BJ (cell line): ENCODE measurements around the gene ARSB. TPM values are rescaled to one million over a fixed set of nuclear protein-coding genes. Genes with fewer than 3 reads are reported as not detected.

ENCODE experiments used
- CTCF ChIA-PET: fragments of 350-600 bp; formaldehyde crosslinking; extraction: SDS; loops from one replicate; lab custom pipeline; 2021; ENCODE audit warnings: antibody characterized with exemption, inconsistent platforms; lab: Yijun Ruan, JAX
- POLR2A ChIA-PET: fragments of 300-600 bp; sonication (Branson Sonifier 250); formaldehyde crosslinking; extraction: SDS; loops from one replicate; lab custom pipeline; 2021; ENCODE audit warnings: antibody characterized with exemption; lab: Charles Lee
- DNase-seq: peaks from one replicate; pipeline ENCODE4 v3.0.0-alpha.2; 2011; ENCODE audit warnings: low read depth
- H3K27me3 ChIP-seq: 2 replicates; pipeline ENCODE4 v1.6.0; 2011; ENCODE audit warnings: low read length; ENCODE audit not compliant: control insufficient read depth, insufficient read depth
- H3K36me3 ChIP-seq: 2 replicates; pipeline ENCODE4 v1.5.1; 2011; ENCODE audit warnings: low read length; ENCODE audit not compliant: control insufficient read depth, insufficient read depth
- H3K4me3 ChIP-seq: 2 replicates; pipeline ENCODE4 v1.5.1; 2011; ENCODE audit warnings: low read depth, mild to moderate bottlenecking, control low read depth, low read length
- CTCF ChIP-seq: IDR thresholded peaks from 2 replicates; pipeline ENCODE4 v1.5.1; 2011; ENCODE audit warnings: low read depth, mild to moderate bottlenecking, control low read depth, inconsistent platforms, low read length, moderate library complexity; ENCODE audit not compliant: insufficient read depth
- polyA minus RNA-seq: library from RNA; depleted of rRNA, polyadenylated mRNA; stranded (reverse); fragments of >200 nt; gene quantifications from 2 replicates; pipeline ENCODE4 v1.2.3, GENCODE V29; 2011; rRNA and poly(A)+ RNA removed
- polyA plus RNA-seq: library from polyadenylated mRNA; depleted of rRNA; stranded (reverse); fragments of >200 nt; gene quantifications from 2 replicates; pipeline ENCODE4 v1.2.3, GENCODE V29; 2011; rRNA removed

The ARSB gene
- 26.7 and 27.7 TPM in 2 replicates for polyA plus RNA-seq
- 12.1 and 14.4 TPM in 2 replicates for polyA minus RNA-seq

- TF ChIP-seq CTCF = no peak
- POLR2A ChIA-PET = interaction anchor here (0.6 kb wide), 1 partner anchor 148 kb away, joined by 14 read pairs; no protein-coding TSS in a partner anchor
- DNase-seq = no peak
- peak within 1 kb of the TSS; percentile 72 for H3K4me3 ChIP-seq
- no peaks in the 10 kb centered on the region for H3K27me3 ChIP-seq
- CTCF ChIA-PET = interaction anchor here (0.6 to 7.7 kb wide), 7 partner anchors 9 to 516 kb away, joined by 3 to 65 read pairs (median 5); no protein-coding TSS in a partner anchor
- H3K36me3 ChIP-seq = no peaks in the 10 kb centered on the region
Measured at GRCh38 chr5:78985116-78985724, at the start of gene ARSB. Gene ARSB, minus strand, starts transcription at chr5:78985310. Its CDS starts 62 bp downstream, at chr5:78985248.

GRCh38 chr5:79032782-79033181, 47.7 kb upstream of the ARSB start:
- Histone ChIP-seq H3K27me3 (no peaks in the 10 kb centered on the region), H3K4me3 (no peak overlapping the region), H3K36me3 (no peaks in the 10 kb centered on the region)
- POLR2A ChIA-PET = no interaction called here
- CTCF ChIA-PET = interaction anchor here (0.7 to 1.4 kb wide), 3 partner anchors 10 to 99 kb away, joined by 3 to 4 read pairs (median 3); no protein-coding TSS in a partner anchor
- no peak for DNase-seq
- no peak for TF ChIP-seq CTCF

- CTCF ChIA-PET = interaction anchor here (0.7 kb wide), 1 partner anchor 100 kb away, joined by 3 read pairs; no protein-coding TSS in a partner anchor
- no peak for TF ChIP-seq CTCF
- no peak overlapping the region for H3K4me3 ChIP-seq
- no peaks in the 10 kb centered on the region for H3K36me3 ChIP-seq
- no peak for DNase-seq
- no peaks in the 10 kb centered on the region for H3K27me3 ChIP-seq
- POLR2A ChIA-PET = no interaction called here
Measured at GRCh38 chr5:79032031-79032695, 47.1 kb upstream of the ARSB start.

GRCh38 chr5:79031485-79031867, 46.4 kb upstream of the ARSB start:
- Histone ChIP-seq H3K36me3 (no peaks in the 10 kb centered on the region), H3K27me3 (no peaks in the 10 kb centered on the region), H3K4me3 (no peak overlapping the region)
- TF ChIP-seq CTCF = no peak
- ChIA-PET POLR2A (no interaction called here), CTCF (interaction anchor here (13.3 kb wide), 1 partner anchor 99 kb away, joined by 439 read pairs; no protein-coding TSS in a partner anchor)
- DNase-seq = no peak
